ENCODE data around the gene MLH3. TPM values are rescaled to one million over a fixed set of nuclear protein-coding genes. Genes with fewer than 3 reads are reported as not detected.

MLH3 gene
- total RNA-seq, 1 experiment from 2014 or later = 13.2 TPM

- Histone ChIP-seq H3K9me3 (ENCODE audit: low read length) (no peaks in the 10 kb centered on the region), H3K4me3 (ENCODE audit: low read length) (no peak overlapping the region), H3F3A (ENCODE audit: low read length, unreplicated experiment) (no peaks in the 10 kb centered on the region), H3K9ac (ENCODE audit: low read length) (no peak overlapping the region), H2AFZ (ENCODE audit: low read length) (no peak overlapping the region), H3K4me1 (ENCODE audit: insufficient read depth, low read length) (no peaks in the 10 kb centered on the region), H3K9me2 (replicated peaks; ENCODE audit: low read length) (no peaks in the 10 kb centered on the region), H3K27ac (ENCODE audit: low read length) (no peak overlapping the region), H3K79me2 (ENCODE audit: low read length) (no peaks in the 10 kb centered on the region), H4K20me1 (ENCODE audit: low read length) (no peaks in the 10 kb centered on the region), H3K4me2 (ENCODE audit: low read length) (no peak overlapping the region), H3K27me3 (ENCODE audit: low read length) (no peaks in the 10 kb centered on the region), H3K36me3 (ENCODE audit: low read depth, low read length) (peaks cover 25% of the 10 kb centered on the region)
- intact Hi-C loops (cut with micrococcal nuclease) = loop anchor here (1.0 kb wide), 1 partner anchor 11 kb away; no protein-coding TSS in a partner anchor
- POLR2A ChIA-PET (ENCODE audit: unreplicated experiment) = no interaction called here
- CTCF ChIA-PET = no interaction called here
- DNase-seq (no peak), ATAC-seq (no peak)
- BruUV-seq (replicated peaks) = no TSS peak
- no peak for TF ChIP-seq EZH2phosphoT487 (IDR thresholded peaks at IDR 0.05; ENCODE audit: borderline replicate concordance, low read length)
- no peak for TF ChIP-seq CTCF (conservative IDR thresholded peaks at IDR 0.05; ENCODE audit: low read depth, low read length)
- TF ChIP-seq EZH2 (IDR thresholded peaks at IDR 0.05; ENCODE audit: low read length, unreplicated experiment) = no peak
Measured at GRCh38 chr14:75032939-75033338, 18.3 kb downstream of the MLH3 start.

GRCh38 chr14:75030147-75030546 is 21.1 kb downstream of the MLH3 start:
- H3K9me3 ChIP-seq (ENCODE audit: low read length) = no peaks in the 10 kb centered on the region
- no peaks in the 10 kb centered on the region for H3K9me2 ChIP-seq (replicated peaks; ENCODE audit: low read length)
- ATAC-seq (no peak), DNase-seq (no peak)
- intact Hi-C loops (cut with micrococcal nuclease) = no loop called here
- ChIA-PET CTCF (no interaction called here), POLR2A (ENCODE audit: unreplicated experiment) (interaction anchor here (0.6 kb wide), 1 partner anchor 38 kb away, joined by 12 read pairs; no protein-coding TSS in a partner anchor)
- H3K4me3 ChIP-seq (ENCODE audit: low read length) = no peak overlapping the region
- BruUV-seq (replicated peaks) = no TSS peak
- no peak overlapping the region for H2AFZ ChIP-seq (ENCODE audit: low read length)
- TF ChIP-seq EZH2phosphoT487 (IDR thresholded peaks at IDR 0.05; ENCODE audit: borderline replicate concordance, low read length) = no peak
- TF ChIP-seq EZH2 (IDR thresholded peaks at IDR 0.05; ENCODE audit: low read length, unreplicated experiment) = no peak
- no peak for TF ChIP-seq CTCF (conservative IDR thresholded peaks at IDR 0.05; ENCODE audit: low read depth, low read length)
- H3K27ac ChIP-seq (ENCODE audit: low read length) = no peak overlapping the region
- peaks cover 23% of the 10 kb centered on the region for H3K36me3 ChIP-seq (ENCODE audit: low read depth, low read length)
- H3F3A ChIP-seq (ENCODE audit: low read length, unreplicated experiment) = no peaks in the 10 kb centered on the region
- no peaks in the 10 kb centered on the region for H4K20me1 ChIP-seq (ENCODE audit: low read length)
- peaks cover 5% of the 10 kb centered on the region; the same call in 1 of the 2 replicates for H3K4me1 ChIP-seq (ENCODE audit: insufficient read depth, low read length)
- H3K27me3 ChIP-seq (ENCODE audit: low read length) = no peaks in the 10 kb centered on the region
- H3K9ac ChIP-seq (ENCODE audit: low read length) = no peak overlapping the region
- no peak overlapping the region for H3K4me2 ChIP-seq (ENCODE audit: low read length)
- no peaks in the 10 kb centered on the region for H3K79me2 ChIP-seq (ENCODE audit: low read length)

- H3K27me3 ChIP-seq (ENCODE audit: low read length) = no peaks in the 10 kb centered on the region
- no peak overlapping the region for H3K4me2 ChIP-seq (ENCODE audit: low read length)
- no peak overlapping the region for H2AFZ ChIP-seq (ENCODE audit: low read length)
- H3F3A ChIP-seq (ENCODE audit: low read length, unreplicated experiment) = no peaks in the 10 kb centered on the region
- ATAC-seq (no peak), DNase-seq (no peak)
- no peaks in the 10 kb centered on the region for H3K9me3 ChIP-seq (ENCODE audit: low read length)
- BruUV-seq (replicated peaks) = no TSS peak
- H3K4me1 ChIP-seq (ENCODE audit: insufficient read depth, low read length) = peaks cover 10% of the 10 kb centered on the region; the same call in 1 of the 2 replicates
- no peaks in the 10 kb centered on the region for H4K20me1 ChIP-seq (ENCODE audit: low read length)
- no peaks in the 10 kb centered on the region for H3K9me2 ChIP-seq (replicated peaks; ENCODE audit: low read length)
- H3K27ac ChIP-seq (ENCODE audit: low read length) = no peak overlapping the region
- H3K9ac ChIP-seq (ENCODE audit: low read length) = no peak overlapping the region
- POLR2A ChIA-PET (ENCODE audit: unreplicated experiment) = no interaction called here
- no peaks in the 10 kb centered on the region for H3K79me2 ChIP-seq (ENCODE audit: low read length)
- intact Hi-C loops (cut with micrococcal nuclease) = no loop called here
- peaks cover 31% of the 10 kb centered on the region for H3K36me3 ChIP-seq (ENCODE audit: low read depth, low read length)
- H3K4me3 ChIP-seq (ENCODE audit: low read length) = no peak overlapping the region
- no peak for TF ChIP-seq CTCF (conservative IDR thresholded peaks at IDR 0.05; ENCODE audit: low read depth, low read length)
- TF ChIP-seq EZH2phosphoT487 (IDR thresholded peaks at IDR 0.05; ENCODE audit: borderline replicate concordance, low read length) = no peak
- TF ChIP-seq EZH2 (IDR thresholded peaks at IDR 0.05; ENCODE audit: low read length, unreplicated experiment) = no peak
- CTCF ChIA-PET = no interaction called here
Measured at GRCh38 chr14:75025876-75026275, 25.4 kb downstream of the MLH3 start.
